GM21526 (cell line): Measurements from ENCODE around the gene TAF3.
"Not testable (repeated sequence)": the region's sequence is repeated elsewhere in the genome, so short reads cannot be mapped to it uniquely, and the experiment has no call there.

Source experiments
- ATAC-seq: cut with Tn5 transposase; IDR thresholded peaks from one replicate; pipeline ENCODE4 v1.9.1; 2021; ENCODE audit warnings: moderate library complexity; ENCODE audit not compliant: unreplicated experiment, low FRiP score

TAF3 gene, protein sequence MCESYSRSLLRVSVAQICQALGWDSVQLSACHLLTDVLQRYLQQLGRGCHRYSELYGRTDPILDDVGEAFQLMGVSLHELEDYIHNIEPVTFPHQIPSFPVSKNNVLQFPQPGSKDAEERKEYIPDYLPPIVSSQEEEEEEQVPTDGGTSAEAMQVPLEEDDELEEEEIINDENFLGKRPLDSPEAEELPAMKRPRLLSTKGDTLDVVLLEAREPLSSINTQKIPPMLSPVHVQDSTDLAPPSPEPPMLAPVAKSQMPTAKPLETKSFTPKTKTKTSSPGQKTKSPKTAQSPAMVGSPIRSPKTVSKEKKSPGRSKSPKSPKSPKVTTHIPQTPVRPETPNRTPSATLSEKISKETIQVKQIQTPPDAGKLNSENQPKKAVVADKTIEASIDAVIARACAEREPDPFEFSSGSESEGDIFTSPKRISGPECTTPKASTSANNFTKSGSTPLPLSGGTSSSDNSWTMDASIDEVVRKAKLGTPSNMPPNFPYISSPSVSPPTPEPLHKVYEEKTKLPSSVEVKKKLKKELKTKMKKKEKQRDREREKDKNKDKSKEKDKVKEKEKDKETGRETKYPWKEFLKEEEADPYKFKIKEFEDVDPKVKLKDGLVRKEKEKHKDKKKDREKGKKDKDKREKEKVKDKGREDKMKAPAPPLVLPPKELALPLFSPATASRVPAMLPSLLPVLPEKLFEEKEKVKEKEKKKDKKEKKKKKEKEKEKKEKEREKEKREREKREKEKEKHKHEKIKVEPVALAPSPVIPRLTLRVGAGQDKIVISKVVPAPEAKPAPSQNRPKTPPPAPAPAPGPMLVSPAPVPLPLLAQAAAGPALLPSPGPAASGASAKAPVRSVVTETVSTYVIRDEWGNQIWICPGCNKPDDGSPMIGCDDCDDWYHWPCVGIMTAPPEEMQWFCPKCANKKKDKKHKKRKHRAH

DNA sequence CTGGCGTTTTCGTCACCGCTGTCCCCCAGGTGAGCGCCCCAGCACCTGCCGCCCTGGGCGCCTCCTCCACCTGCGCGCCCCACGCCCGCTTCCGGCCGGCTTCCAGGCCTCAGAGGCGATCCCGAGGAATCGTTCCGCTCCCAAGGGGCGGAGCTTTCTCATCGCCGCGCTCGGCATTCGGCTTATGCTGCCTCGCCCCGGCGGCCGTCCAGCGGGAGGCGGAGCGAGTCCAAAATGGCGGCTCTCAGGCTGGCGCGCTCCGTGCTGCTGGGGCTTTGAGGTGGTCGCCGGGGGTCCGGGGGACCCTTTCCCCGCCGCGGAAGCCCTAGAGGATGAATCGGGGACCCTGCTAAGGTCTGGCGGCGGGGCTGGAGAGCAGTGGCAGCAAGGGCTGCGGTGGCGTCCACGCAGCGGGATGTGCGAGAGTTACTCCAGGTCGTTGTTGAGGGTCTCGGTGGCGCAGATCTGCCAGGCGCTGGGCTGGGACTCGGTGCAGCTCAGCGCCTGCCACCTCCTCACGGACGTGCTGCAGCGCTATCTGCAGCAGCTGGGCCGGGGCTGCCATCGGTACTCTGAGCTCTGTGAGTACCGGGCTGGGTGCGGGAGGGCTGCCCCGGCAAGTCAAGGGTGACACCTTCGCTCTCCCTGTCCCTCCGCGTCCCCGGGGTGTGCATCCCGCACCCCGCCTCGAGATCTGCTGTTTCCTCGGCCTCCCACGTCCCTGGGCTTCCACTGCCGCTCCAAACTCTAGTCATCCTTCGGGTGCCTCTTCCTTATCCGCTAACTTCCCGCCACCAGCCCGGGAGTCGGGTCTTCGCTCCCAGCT is at the start of gene TAF3:
Gene TAF3, plus strand, starts transcription at position 211 of the 826 bp plus-strand sequence. Its CDS starts 205 bp downstream, at position 416.
- ATAC-seq, result peak; percentile 85

DNA sequence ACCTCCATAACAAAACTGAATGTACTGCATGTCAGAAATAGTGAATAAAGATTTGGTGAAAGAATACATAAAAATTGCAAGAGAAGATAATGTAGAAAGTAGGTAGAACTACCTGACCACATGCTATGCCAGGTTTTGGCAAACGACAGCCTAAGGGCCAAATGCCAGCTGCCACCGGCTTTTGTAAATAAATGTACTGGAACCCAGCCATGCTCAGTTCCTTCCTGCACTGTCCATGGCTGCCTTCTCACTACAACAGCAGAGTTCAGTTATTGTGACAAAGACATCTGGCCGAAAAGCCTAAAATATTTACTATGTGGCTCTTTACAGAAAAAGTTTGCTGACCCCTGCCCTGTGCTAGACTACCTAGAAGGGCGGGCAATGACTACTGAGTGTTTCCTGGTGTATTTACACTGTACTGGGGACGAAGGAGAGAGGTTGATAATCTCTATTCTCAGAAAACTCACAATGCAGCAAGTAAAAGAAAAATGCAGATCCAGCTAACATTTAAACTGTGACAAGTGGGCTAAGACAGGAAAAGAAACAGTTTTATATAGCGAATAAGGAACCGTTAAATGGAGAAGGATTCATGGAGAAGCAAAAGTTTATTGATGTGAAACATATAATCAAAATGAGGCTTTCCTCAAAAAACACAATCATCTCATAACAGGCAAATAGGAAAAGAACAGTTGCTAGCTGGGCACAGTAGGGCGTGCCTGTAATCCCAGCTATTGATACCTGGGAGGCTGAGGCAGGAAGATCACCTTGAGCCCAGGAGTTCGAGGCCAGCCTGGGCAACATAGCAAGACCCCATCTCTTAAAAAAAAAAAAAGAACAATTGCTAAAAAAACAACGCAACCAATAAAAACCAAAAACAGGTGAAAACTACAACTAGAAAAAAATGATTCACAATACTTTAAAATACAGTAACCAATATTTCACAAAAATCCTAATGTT is 44.2 kb upstream of the TAF3 start:
- ATAC-seq, result no peak

DNA sequence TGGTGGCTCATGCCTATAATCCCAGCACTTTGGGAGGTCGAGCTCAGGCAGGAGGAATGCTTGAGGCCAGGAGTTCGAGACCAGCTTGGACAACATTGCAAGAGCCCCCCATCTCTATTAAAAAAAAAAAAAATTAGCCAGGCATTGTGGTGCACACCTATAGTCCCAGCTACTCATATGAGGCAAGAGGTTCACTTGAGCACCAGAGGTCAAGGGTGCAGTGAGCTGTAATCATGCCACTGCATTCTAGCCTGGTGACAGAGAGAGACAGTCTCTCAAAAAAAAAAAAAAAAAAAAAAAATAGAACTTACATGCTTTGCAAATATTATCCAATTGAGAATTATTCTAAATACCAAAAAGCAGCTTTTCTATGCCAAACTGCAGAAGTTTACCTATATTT is 41.5 kb upstream of the TAF3 start:
- ATAC-seq, result no peak

DNA sequence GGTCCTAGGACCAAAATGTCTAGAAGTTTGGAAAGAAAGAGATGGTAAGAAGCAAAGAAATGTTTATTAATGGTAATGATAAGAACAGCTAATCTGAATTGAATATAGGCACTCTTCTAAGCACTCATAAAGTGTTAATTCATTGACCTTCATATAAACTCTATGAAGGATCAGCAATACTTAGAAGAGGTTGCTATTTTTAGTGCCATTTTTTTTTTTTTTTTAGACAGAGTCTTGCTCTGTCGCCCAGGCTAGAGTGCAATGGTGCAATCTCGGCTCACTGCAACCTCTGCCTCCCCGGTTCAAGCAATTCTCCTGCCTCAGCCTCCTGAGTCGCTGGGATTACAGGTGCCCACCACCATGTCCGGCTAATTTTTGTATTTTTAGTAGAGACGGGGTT is 36.1 kb upstream of the TAF3 start:
- ATAC-seq, result not testable (repeated sequence)

DNA sequence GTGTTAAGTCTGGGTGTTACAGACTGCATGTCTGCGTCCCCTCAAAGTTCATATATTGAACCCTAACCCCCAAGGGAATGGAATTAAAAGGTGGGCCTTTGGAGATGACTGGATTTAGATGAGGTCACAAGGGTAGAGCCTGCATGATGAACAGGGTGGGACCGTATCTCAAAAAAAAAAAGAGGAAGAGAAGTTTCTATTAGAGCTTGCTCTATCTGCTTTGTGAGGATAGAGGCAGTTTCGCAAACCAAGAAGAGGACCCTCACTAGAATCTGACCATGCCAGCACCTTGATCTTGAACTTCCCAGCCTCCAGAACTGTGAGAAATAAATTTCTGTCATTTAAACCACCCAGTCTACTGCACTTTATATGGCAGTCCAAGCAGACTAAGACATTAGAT is 31.9 kb upstream of the TAF3 start:
- ATAC-seq, result no peak

DNA sequence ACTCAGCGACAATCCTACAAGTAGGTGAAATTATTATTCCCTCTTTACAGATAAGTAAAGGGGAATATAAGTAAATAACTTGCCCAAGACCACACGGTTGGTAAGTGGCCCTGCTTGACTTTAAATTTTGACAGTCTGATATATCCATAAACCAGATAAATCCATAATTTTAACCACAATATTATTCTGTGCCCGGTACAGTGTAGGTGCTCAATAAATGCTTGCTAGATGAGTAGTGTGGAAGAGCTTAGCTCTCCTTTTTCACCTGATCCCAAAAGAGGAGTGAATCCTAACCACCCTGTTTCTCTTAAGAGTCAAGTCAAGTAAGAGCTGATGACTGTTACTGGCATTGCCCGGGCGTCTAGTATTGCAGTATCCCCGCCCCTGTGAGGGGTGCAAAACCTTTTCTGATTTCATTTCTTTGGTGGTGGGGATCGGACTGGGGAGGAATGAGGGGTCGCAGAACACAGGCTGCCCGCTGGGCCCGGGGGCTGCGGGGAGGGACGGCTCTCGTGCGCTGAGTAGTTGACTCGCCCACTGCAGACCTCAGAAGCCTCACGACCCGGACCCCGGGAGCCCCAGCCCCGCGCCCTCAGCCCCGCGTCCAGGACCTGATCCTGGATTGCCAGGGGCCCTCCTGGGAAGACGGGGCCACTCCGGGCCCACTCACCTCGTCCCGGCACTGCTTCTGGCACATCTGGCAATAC is 31.0 kb upstream of the TAF3 start:
- ATAC-seq, result peak; percentile 1

DNA sequence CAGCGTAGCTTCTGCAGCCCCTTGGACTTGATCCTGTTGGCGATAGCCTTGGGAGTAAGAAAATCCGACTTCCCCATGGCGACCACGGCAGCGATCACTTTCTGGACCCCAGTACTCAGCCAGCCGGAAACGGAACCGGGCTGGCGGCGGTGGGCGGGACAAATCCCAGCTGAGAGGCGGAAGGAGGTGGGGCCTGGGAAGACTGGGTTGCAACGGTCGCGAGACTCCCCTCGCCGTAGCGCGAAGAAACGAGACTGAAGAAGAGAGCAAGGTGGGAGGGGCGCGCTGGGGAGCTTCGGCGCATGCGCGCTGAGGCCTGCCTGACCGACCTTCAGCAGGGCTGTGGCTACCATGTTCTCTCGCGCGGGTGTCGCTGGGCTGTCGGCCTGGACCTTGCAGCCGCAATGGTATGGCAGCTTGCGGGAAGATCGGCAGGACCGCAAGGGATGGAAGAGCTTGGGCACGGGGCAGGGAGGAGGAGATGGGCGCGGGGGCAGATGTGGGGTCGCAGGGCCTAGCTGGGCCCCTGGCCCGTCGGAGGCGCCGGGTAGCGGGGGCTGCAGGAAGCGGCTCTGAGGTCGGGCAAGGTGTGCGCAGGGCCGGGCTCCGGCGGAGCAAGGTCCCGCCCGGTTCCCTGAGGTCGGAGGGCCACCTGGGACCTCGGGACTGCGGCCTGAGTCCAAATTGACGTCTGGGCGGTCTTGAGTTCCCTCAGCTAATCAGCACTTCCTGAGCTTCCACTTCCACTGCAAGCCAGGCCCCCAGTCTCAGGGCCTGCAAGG is 30.3 kb upstream of the TAF3 start, which contains the start of the genes ATP5F1C and KIN:
Gene ATP5F1C, plus strand, starts transcription at position 321 of the 782 bp plus-strand sequence. Its CDS starts 31 bp downstream, at position 352.
Gene KIN, minus strand, starts transcription at position 137 of the 782 bp plus-strand sequence. Its CDS starts 60 bp downstream, at position 77.
- peak; percentile 95 for ATAC-seq

DNA sequence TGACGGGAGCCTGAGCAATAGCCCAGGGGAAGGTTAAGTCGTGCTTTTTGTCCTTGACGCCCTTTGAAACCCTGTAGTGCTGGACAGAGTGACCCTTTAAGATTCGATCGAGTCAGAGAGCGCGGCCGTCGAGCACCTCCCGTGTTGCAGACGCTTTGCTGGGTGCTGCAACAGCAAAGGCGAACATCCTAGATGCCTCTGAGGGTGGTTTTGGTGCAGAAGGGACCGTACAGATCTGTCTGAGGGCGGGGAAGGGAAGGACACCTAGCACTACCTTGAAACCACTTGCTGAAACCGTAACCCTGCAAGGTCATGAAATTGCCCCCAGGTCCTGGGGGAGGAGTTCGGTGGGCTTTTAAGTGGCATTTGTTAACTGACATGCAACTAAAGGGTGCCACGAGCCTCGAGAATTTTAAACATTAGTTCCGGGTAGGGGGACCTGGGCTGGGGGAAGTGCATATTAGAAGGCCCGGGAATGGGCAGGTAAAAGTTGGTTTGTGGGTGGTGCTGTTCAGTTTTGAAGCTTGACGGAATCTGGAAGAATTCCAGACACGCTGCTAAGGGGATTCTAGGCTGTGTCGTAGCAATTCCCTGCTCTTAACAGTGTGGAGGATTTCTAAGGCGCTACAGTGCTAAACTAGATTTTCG is 29.5 kb upstream of the TAF3 start:
- ATAC-seq, result peak; percentile 17

DNA sequence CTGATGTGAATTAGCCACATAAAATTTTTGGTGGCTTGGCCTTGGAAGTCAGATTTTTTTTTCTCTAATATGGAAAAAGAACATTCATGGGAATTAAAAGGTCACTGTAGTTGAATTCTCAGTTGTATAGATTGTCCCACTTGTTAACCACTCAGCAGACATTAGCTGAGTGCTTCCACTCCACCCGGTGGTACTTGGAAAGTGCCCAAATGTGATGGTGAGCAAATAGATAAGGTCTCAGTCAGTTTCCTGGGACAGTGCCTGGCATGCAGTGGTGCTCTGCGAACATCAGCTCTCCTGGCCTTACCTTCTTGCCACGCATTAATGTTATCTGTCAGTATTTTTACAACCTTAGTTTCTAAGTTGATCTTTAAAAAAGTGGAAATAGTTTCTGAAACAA is 28.9 kb upstream of the TAF3 start:
- no peak for ATAC-seq

DNA sequence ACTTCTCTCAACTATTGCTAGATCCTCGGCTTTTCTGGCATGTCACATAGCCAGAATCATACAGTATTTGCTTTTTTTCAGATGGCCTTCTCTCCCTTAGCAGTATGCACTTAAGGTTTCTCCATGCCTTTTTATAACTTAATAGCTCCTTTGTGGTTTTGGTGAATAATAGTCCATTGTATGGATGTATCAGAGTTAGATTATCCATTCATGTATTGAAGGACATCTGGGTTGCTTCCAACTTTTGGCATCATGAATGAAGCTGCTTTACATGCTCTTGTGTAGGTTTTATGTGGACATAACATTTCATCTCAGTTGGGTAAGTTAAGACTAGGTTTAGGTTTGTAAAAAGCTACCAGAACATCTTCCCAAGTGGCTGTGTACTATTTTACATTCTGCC is 25.8 kb upstream of the TAF3 start:
- no peak for ATAC-seq

DNA sequence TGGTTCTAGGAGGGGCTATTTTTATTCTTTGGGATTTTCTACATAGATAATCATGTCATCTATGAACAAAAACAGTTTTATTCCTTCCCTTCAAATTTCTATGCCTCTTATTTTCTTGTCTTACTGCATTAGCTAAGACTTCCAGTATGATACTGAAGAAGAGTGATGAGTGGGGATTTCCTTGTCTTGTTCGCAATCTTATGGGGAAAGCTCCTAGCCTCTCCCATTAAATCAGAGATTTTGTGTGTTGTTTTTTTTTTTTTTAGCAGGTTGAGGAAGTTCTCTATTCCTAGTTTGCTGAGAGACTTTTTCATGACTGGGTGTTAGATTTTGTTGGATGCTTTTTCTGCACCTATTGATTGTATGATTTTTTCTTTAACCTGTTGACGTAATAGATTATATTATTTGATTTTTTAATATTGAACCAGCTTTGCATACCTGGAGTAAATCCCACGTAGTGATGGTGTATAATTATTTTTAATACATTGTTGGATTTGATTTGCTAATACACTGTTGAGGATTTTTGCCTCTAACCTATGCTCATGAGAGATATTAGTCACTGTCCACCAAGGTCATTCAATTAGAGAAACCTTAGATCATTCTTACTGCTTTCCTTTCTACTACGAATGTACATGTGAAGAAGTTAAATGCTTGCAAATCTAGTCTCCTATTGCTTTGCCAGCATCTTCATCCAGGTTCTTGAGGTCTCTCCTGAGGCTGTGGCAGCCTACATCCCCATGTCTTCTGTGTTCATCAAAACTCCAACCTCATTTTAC is 23.9 kb upstream of the TAF3 start:
- ATAC-seq, result no peak

DNA sequence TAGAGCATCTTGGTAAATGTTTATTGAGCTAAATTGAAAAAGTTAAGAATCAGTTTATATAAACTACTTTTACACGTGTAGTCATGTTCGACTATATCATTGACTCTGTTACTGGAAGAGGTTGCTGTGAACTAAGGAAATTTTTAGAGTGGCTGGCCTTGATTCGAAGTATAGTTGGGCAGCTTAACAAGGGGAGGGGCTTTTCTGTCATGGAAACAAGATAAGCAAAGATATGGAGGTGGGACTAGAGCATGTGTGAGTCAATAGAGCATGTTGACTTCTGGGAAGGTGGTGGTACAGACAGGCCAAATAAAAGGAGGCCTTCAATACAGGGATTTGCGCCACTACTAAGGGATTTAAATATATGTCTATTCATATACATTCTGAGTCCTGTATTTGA is 22.7 kb upstream of the TAF3 start:
- no peak for ATAC-seq

DNA sequence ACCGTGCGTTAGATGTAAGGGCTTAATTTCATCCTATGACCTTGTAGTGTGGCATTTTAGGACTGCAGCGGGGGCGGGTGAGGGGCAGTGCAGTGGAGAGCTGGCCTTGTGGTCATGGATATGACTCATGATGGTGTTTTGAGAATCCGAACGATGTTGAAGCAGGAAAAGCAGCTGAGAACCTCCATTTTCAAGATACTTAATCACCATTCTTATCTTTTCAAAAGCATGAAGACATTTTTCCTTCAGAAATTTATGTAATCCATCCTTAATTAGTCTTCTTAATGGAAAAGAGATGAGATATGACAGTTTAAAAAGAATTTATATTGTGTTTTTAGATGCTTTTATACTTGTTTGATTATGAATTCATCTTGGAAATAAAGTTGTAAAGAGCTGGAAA is 20.7 kb upstream of the TAF3 start:
- ATAC-seq, result no peak

DNA sequence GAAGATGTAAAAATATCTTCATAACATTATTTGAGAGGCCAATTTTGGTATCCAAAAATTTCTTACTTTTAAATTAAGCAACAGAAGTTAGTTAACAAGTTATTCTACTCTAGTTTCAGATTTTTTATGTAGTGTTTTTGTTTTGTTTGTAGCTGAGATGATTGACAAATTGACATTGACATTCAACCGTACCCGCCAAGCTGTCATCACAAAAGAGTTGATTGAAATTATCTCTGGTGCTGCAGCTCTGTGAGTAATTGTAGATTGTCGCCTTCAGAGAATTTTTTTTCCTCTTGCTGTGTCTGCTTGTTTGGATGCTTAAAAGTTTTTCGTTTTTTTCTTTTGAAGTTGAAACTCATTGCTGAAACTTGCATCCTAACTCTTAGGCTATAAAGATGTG is 15.7 kb upstream of the TAF3 start:
- no peak for ATAC-seq

DNA sequence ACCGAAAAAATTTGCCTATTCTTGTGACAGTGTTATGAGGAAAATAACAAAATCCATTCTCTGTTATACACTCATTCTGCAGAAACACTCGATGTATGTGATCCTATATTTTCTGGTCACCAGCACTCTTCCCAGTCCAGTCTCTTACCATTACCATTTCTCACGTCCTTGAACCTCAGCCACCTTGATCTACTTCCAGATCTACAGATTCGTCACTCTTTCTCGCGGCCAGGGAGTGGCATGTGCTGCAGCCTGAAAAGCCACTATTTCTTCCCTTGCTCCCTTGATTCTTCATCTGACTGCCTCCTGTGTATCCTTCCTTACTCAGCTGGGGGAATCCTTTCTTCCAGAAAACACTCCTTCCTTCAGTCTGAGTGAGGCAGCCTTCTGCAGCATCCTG is 14.1 kb upstream of the TAF3 start:
- ATAC-seq, result no peak

DNA sequence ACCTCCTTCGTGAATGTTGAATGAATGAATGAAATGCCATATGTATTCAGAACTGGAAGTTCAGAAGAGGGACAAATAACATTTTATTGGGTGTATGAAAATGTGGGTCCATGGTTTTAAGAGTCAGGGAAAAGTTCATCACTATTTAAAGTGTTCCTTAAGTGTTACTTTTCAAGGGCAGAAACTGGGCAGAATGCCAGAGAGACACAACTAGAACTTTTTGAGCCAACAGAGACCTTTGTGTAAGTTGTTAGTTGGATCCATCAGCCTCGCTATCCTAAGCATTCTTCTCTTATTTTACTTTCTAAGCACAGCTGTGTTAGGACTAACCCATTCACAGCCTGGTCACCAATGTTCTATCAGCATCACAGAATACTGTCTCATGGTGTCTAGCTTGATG is 13.6 kb upstream of the TAF3 start:
- no peak for ATAC-seq
